HepG2 (cell line): Measurements from ENCODE around the gene SASH3. TPM values are rescaled to one million over a fixed set of nuclear protein-coding genes. Genes with fewer than 3 reads are reported as not detected.

Experiments
- DRAP1 ChIP-seq: IDR thresholded peaks from 2 replicates; pipeline ENCODE4 v1.6.1; 2016; ENCODE audit warnings: missing genetic modification reagents, missing compliant biosample characterization
- IRF2 ChIP-seq: IDR thresholded peaks from 2 replicates; pipeline ENCODE4 v1.6.1; 2018; ENCODE audit warnings: missing genetic modification reagents, missing compliant biosample characterization
- MYC ChIP-seq: sonication (generic); formaldehyde crosslinking; IDR thresholded peaks from 2 replicates; pipeline ENCODE4 v1.9.0; 2021; ENCODE audit warnings: missing genetic modification reagents, borderline replicate concordance
- PLSCR1 ChIP-seq: sonication (generic); formaldehyde crosslinking; IDR thresholded peaks from 2 replicates; pipeline ENCODE4 v1.5.0; 2020; ENCODE audit warnings: missing genetic modification reagents, mild to moderate bottlenecking, borderline replicate concordance
- PRDM10 ChIP-seq: sonication (generic); formaldehyde crosslinking; IDR thresholded peaks from 2 replicates; pipeline ENCODE4 v1.4.0; 2020; ENCODE audit warnings: low read depth, missing genetic modification reagents
- SAP130 ChIP-seq: IDR thresholded peaks from 2 replicates; pipeline ENCODE4 v1.6.1; 2016; ENCODE audit warnings: low read depth
- SIX4 ChIP-seq: sonication (generic); formaldehyde crosslinking; IDR thresholded peaks from 2 replicates; pipeline ENCODE4 v1.4.0; 2020; ENCODE audit warnings: missing genetic modification reagents
- SP5 ChIP-seq: IDR thresholded peaks from 2 replicates; pipeline ENCODE4 v1.6.1; 2016; ENCODE audit warnings: low read depth, borderline replicate concordance
- TFAP4 ChIP-seq: sonication (generic); IDR thresholded peaks from 2 replicates; pipeline ENCODE4 v1.6.1; 2016; ENCODE audit warnings: low read depth, borderline replicate concordance
- UBTF ChIP-seq: sonication (generic); formaldehyde crosslinking; IDR thresholded peaks from 2 replicates; pipeline ENCODE4 v1.4.0; 2020; ENCODE audit warnings: mild to moderate bottlenecking, missing genetic modification reagents
- YEATS4 ChIP-seq: sonication (generic); formaldehyde crosslinking; IDR thresholded peaks from 2 replicates; pipeline ENCODE4 v1.4.0; 2020; ENCODE audit warnings: missing genetic modification reagents, borderline replicate concordance
- ZFP91 ChIP-seq: sonication (generic); formaldehyde crosslinking; IDR thresholded peaks from 2 replicates; pipeline ENCODE4 v1.9.0; 2022; ENCODE audit warnings: missing genetic modification reagents, mild to moderate bottlenecking, borderline replicate concordance
- ZMAT3 ChIP-seq: sonication (generic); formaldehyde crosslinking; conservative IDR thresholded peaks from 2 replicates; pipeline ENCODE4 v1.7.0; 2021; ENCODE audit warnings: missing genetic modification reagents
- ZUFSP ChIP-seq: sonication (generic); formaldehyde crosslinking; IDR thresholded peaks from 2 replicates; pipeline ENCODE4 v1.9.0; 2021; ENCODE audit warnings: missing genetic modification reagents, mild to moderate bottlenecking, borderline replicate concordance
- polyA plus RNA-seq, 8 experiments: library from polyadenylated mRNA; depleted of rRNA in 3 of 8; stranded (reverse) in 7 of 8; unstranded in 1 of 8; fragments of >200 nt; fragmentation: Illumina TruSeq in 4 of 8; extraction: Trizol in 4 of 8; gene quantifications; 2 replicates each; pipeline versions ENCODE4 v1.2.1 to v1.2.3, GENCODE V29; 2011 to 2016; ENCODE audit warnings: low read depth in 4 of 8, missing spikeins in 1 of 8, mixed read lengths in 1 of 8; ENCODE audit not compliant: insufficient read depth in 1 of 8
- total RNA-seq, 5 experiments: library from RNA; depleted of rRNA; stranded (reverse); fragments of >200 nt; fragmentation: Illumina TruSeq; extraction: Trizol; gene quantifications; 2 replicates each; pipeline ENCODE4 v1.2.3, GENCODE V29; 2016; ENCODE audit warnings: low read depth in 1 of 5

The SASH3 gene
- total and polyA plus RNA-seq, 2 of the 13 experiments (the other 11 are each of a cell fraction or from before 2014, with no cell fraction given): 0.08 TPM; not detected in 1

- TF ChIP-seq SP5 (CRISPR knock-in tag) (peak; percentile 46; the same call in 1 of the 2 replicates), ZUFSP (CRISPR knock-in tag) (no peak), ZFP91 (CRISPR knock-in tag) (no peak), IRF2 (CRISPR knock-in tag) (no peak), SIX4 (CRISPR knock-in tag) (no peak), YEATS4 (CRISPR knock-in tag) (0 out of 2 replicates have a peak, but pooled peaks have one; percentile 41), TFAP4 (peak; percentile 91), DRAP1 (CRISPR knock-in tag) (peak; percentile 46; the same call in 1 of the 2 replicates), UBTF (CRISPR knock-in tag) (peak; percentile 13; the same call in 1 of the 2 replicates), SAP130 (CRISPR knock-in tag) (peak; percentile 53), PRDM10 (peak; percentile 96), MYC (CRISPR knock-in tag) (peak; percentile 70; the same call in 1 of the 2 replicates), PLSCR1 (CRISPR knock-in tag) (no peak), ZMAT3 (CRISPR knock-in tag) (no peak)
These were observed 63.9 kb downstream of the SASH3 start, which contains the start of gene ZDHHC9 (continued) for GRCh38 chrX:129843459-129844306.
